Karpas-422 (cell line): ENCODE results near the gene TSPAN5. TPM values are rescaled to one million over a fixed set of nuclear protein-coding genes. Genes with fewer than 3 reads are reported as not detected.
A peak's percentile ranks its signal among the peaks of the same experiment; 100 is the strongest.
"Not testable (repeated sequence)": the region's sequence is repeated elsewhere in the genome, so short reads cannot be mapped to it uniquely, and the experiment has no call there.

Source experiments
- DNase-seq: peaks from one replicate; pipeline ENCODE4 v3.0.0-alpha.2; 2015
- H2AFZ ChIP-seq: fragments of 200-600 bp; sonication (generic); 2 replicates; pipeline ENCODE4 v1.6.1; 2014; ENCODE audit warnings: antibody characterized with exemption, low read length, mixed read lengths
- H3K27ac ChIP-seq: fragments of 200-600 bp; sonication (generic); 2 replicates; pipeline ENCODE4 v1.5.1; 2014; ENCODE audit warnings: mild to moderate bottlenecking, low read length, moderate library complexity
- H3K27me3 ChIP-seq: fragments of 200-600 bp; sonication (generic); 2 replicates; pipeline ENCODE4 v1.6.1; 2014; ENCODE audit warnings: low read length, mixed read lengths
- H3K36me3 ChIP-seq: fragments of 200-600 bp; sonication (generic); 2 replicates; pipeline ENCODE4 v1.6.1; 2014; ENCODE audit warnings: low read length, mixed read lengths; ENCODE audit not compliant: insufficient read depth
- H3K4me1 ChIP-seq: fragments of 200-600 bp; sonication (generic); 2 replicates; pipeline ENCODE4 v1.6.1; 2014; ENCODE audit warnings: mild to moderate bottlenecking, low read length, mixed read lengths
- H3K4me2 ChIP-seq: fragments of 200-600 bp; sonication (generic); 2 replicates; pipeline ENCODE4 v1.6.1; 2014; ENCODE audit warnings: low read length, low read depth, mild to moderate bottlenecking; ENCODE audit not compliant: poor library complexity, severe bottlenecking
- H3K4me3 ChIP-seq: fragments of 200-600 bp; sonication (generic); 2 replicates; pipeline ENCODE4 v1.5.1; 2014; ENCODE audit warnings: mild to moderate bottlenecking, antibody characterized with exemption, low read length, mixed read lengths
- H3K79me2 ChIP-seq: fragments of 200-600 bp; sonication (generic); 2 replicates; pipeline ENCODE4 v1.6.1; 2014; ENCODE audit warnings: mild to moderate bottlenecking, low read length, mixed read lengths
- H3K9ac ChIP-seq: fragments of 200-600 bp; sonication (generic); 2 replicates; pipeline ENCODE4 v1.6.0; 2014; ENCODE audit warnings: low read length
- H3K9me2 ChIP-seq: fragments of 200-600 bp; sonication (generic), shearing (Covaris generic); replicated peaks from 2 replicates; pipeline ENCODE4 v1.6.0; 2014; ENCODE audit warnings: mild to moderate bottlenecking, low read length, moderate library complexity; ENCODE audit not compliant: insufficient read depth
- H3K9me3 ChIP-seq: fragments of 300-700, 200-600 bp; sonication (generic); 2 replicates; pipeline ENCODE4 v1.6.1; 2014; ENCODE audit warnings: low read length, mixed read lengths
- H4K20me1 ChIP-seq: fragments of 200-600 bp; sonication (generic); 2 replicates; pipeline ENCODE4 v1.6.1; 2014; ENCODE audit warnings: mild to moderate bottlenecking, antibody characterized with exemption, low read length, low read depth; ENCODE audit not compliant: insufficient read depth
- total RNA-seq: library from RNA; depleted of rRNA; stranded (reverse); fragments of >200 nt; shearing (Covaris generic); gene quantifications from 2 replicates; pipeline ENCODE4 v1.2.3, GENCODE V29; 2014; ENCODE audit warnings: low replicate concordance

The TSPAN5 gene
- total RNA-seq, 1 experiment from 2014 or later = 0.15 TPM

DNA sequence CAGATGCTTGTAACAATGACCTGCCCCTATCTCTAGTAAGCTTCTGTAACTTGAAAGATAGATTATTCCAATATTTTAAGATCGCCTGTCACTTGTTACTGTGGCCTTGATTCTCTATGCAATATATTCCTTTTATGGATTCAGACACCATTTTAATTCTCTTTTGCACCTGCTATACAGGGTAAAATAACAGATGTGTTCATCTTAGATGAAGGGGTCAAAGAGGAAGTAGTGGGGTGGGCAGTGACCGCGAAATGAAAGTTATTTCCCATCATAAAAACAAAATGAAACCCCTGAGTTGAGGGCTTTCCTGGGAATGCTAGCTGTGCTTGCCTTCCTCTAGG lies 175.9 kb downstream of the TSPAN5 start:
- Histone ChIP-seq H3K4me2 (no peak overlapping the region), H2AFZ (no peak overlapping the region)
- no peak for DNase-seq

DNA sequence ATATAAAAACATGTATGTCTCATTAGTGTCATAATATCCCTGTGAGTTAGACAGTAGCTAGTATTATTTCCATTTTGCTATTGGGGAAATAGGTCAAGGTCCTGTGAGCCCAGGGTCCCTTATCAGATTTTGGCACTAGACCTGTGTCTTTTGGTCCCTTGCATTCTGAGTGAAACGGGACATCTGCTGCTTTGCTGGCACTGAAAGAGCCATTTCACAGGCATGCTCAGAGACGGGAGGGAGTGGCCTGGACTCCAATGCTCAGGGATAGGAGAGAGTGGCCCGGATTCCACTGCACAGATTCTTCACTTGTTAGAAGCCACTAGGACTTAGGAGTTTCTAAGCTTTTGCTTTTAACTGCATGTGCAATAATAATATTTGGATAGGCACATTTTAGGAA lies 177.2 kb downstream of the TSPAN5 start:
- Histone ChIP-seq H3K4me3 (no peak overlapping the region), H3K36me3 (no peaks in the 10 kb centered on the region), H3K79me2 (no peaks in the 10 kb centered on the region), H3K9me3 (no peaks in the 10 kb centered on the region), H4K20me1 (no peaks in the 10 kb centered on the region), H3K27ac (no peak overlapping the region), H3K4me1 (peaks cover 14% of the 10 kb centered on the region), H3K9ac (no peak overlapping the region), H3K4me2 (no peak overlapping the region), H3K27me3 (no peaks in the 10 kb centered on the region), H2AFZ (no peak overlapping the region), H3K9me2 (no peaks in the 10 kb centered on the region)
- no peak for DNase-seq

More for the DNA sequence above, 175.9 kb downstream of the TSPAN5 start:
- H3K27ac ChIP-seq = no peak overlapping the region
- H3K9me3 ChIP-seq = no peaks in the 10 kb centered on the region
- no peak overlapping the region for H3K9ac ChIP-seq
- no peaks in the 10 kb centered on the region for H3K9me2 ChIP-seq
- no peak overlapping the region for H3K4me3 ChIP-seq
- peaks cover 4% of the 10 kb centered on the region for H3K4me1 ChIP-seq
- no peaks in the 10 kb centered on the region for H3K79me2 ChIP-seq
- no peaks in the 10 kb centered on the region for H4K20me1 ChIP-seq
- H3K27me3 ChIP-seq = no peaks in the 10 kb centered on the region
- H3K36me3 ChIP-seq = no peaks in the 10 kb centered on the region

DNA sequence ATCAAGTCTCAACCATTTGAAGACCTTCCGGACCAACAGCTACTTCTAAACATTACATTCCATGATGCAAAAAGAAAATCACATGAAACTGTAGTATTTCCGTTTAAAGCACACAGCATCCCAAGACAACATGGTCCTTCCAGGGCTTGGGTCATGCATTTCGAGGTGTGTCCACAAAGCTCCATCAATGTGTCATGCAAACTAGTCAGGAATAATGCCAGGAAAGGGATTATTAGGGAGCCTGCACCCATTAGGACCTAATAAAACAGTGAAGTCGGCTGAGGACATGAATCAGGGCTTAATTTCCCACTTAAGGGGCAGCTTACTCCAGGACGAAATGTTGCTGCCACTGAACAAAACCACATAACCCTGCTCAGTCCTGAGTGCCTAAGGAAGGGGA lies 177.9 kb downstream of the TSPAN5 start:
- no peaks in the 10 kb centered on the region for H3K79me2 ChIP-seq
- no peaks in the 10 kb centered on the region for H4K20me1 ChIP-seq
- H3K4me2 ChIP-seq = no peak overlapping the region
- H3K4me3 ChIP-seq = no peak overlapping the region
- no peaks in the 10 kb centered on the region for H3K27me3 ChIP-seq
- no peak overlapping the region for H3K9ac ChIP-seq
- no peaks in the 10 kb centered on the region for H3K9me3 ChIP-seq
- H2AFZ ChIP-seq = no peak overlapping the region
- no peaks in the 10 kb centered on the region for H3K36me3 ChIP-seq
- H3K9me2 ChIP-seq = no peaks in the 10 kb centered on the region
- H3K4me1 ChIP-seq = peaks cover 14% of the 10 kb centered on the region
- H3K27ac ChIP-seq = no peak overlapping the region
- DNase-seq = no peak

DNA sequence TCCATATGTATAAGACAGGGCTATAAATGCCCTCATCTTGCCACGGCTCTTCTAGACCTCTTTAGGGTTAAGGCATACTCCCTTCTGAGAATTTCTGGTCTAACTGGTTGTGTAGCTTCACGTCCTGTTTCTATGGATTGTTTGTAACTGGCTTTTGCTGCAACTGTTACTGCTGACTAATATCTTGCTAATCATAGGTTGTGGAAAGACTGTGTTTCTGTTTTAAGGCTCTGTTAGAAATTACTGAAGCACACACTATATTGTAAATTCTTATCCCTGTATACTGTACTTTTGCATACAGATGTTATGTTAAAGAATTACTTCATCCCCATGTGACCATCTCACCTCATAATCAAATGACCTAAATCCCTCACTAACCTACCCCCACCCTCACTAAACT lies 178.8 kb downstream of the TSPAN5 start:
- not testable (repeated sequence) for H3K9ac ChIP-seq, H3K4me2 ChIP-seq, H3K4me3 ChIP-seq, H3K9me2 ChIP-seq, H3K27ac ChIP-seq, DNase-seq, H3K79me2 ChIP-seq, H3K36me3 ChIP-seq, H3K27me3 ChIP-seq, H4K20me1 ChIP-seq, H3K9me3 ChIP-seq, H2AFZ ChIP-seq
- peaks cover 14% of the 10 kb centered on the region for H3K4me1 ChIP-seq

DNA sequence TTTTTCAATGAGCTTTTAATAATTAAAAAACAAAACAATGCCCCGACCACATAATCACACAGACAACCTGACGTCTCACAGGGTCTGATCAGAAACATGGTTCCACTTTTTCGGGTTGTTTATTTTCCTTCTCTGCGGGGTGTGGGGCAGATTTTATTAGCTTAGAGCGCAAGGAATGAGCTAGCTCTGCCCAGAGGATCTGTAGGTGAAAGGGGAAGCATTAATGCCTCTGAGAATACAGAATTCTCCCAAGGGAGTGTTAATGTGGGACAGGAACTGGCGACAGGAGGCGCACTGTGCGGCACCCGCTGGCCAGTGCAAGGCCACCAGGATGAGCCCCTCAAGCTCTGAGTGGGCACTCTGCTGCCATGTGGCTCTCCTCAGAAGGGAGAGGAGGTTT lies 181.5 kb downstream of the TSPAN5 start:
- H4K20me1 ChIP-seq = no peaks in the 10 kb centered on the region
- peak; percentile 54 for DNase-seq
- H3K4me3 ChIP-seq = no peak overlapping the region
- H3K9me2 ChIP-seq = no peaks in the 10 kb centered on the region
- peak overlapping the region; percentile 10 for H3K4me2 ChIP-seq
- peaks cover 14% of the 10 kb centered on the region for H3K4me1 ChIP-seq
- no peaks in the 10 kb centered on the region for H3K79me2 ChIP-seq
- no peak overlapping the region for H3K27ac ChIP-seq
- no peaks in the 10 kb centered on the region for H3K36me3 ChIP-seq
- H3K9ac ChIP-seq = no peak overlapping the region
- no peak overlapping the region for H2AFZ ChIP-seq
- no peaks in the 10 kb centered on the region for H3K27me3 ChIP-seq
- no peaks in the 10 kb centered on the region for H3K9me3 ChIP-seq

DNA sequence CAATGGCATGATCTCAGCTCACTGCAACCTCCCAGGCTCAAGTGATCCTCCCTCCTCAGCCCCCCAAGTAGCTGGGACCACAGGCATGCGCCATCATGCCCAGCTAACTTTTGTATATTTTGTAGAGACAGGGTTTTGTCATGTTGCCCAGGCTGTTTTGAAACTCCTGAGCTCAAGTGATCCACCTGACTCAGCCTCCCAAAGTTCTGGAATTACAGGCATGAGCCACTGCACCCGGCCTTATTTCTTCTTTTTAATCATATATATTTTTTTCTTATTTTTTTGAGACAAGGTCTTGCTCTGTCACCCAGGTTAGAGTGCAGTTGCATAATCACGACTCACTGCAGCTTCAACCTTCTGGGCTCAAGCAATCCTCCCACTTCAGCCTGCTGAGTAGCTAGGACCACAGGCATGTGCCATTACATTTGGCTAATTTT lies 184.0 kb downstream of the TSPAN5 start:
- Histone ChIP-seq H3K27ac (no peak overlapping the region), H3K27me3 (no peaks in the 10 kb centered on the region), H3K9me2 (no peaks in the 10 kb centered on the region), H3K9me3 (no peaks in the 10 kb centered on the region), H3K9ac (no peak overlapping the region), H3K36me3 (no peaks in the 10 kb centered on the region), H4K20me1 (no peaks in the 10 kb centered on the region), H2AFZ (no peak overlapping the region), H3K4me2 (no peak overlapping the region), H3K79me2 (no peaks in the 10 kb centered on the region), H3K4me1 (peaks cover 11% of the 10 kb centered on the region), H3K4me3 (no peak overlapping the region)
- DNase-seq = no peak

DNA sequence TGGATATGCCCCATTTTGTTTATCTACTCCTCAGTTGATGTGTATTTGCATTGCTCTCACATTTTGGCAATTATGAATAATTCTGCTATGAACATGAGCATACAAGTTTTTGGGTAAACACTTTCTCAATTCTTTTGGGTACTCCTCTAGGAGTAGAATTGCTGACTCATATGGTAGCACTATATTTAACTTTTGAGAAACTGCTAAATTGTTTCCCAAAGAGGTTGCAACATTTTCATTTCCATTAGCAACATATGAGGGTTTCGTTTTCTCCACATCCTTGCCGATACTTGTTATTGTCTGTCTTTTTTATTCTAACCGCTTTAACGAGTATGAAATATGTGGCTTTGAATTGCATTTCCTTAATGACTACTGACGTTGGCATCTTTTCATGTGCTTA lies 185.4 kb downstream of the TSPAN5 start:
- no peak overlapping the region for H3K4me3 ChIP-seq
- no peak overlapping the region for H2AFZ ChIP-seq
- H4K20me1 ChIP-seq = no peaks in the 10 kb centered on the region
- H3K9me2 ChIP-seq = no peaks in the 10 kb centered on the region
- H3K79me2 ChIP-seq = no peaks in the 10 kb centered on the region
- no peaks in the 10 kb centered on the region for H3K36me3 ChIP-seq
- H3K4me2 ChIP-seq = no peak overlapping the region
- no peaks in the 10 kb centered on the region for H3K9me3 ChIP-seq
- H3K4me1 ChIP-seq = peaks cover 10% of the 10 kb centered on the region
- H3K27me3 ChIP-seq = no peaks in the 10 kb centered on the region
- no peak overlapping the region for H3K27ac ChIP-seq
- DNase-seq = no peak
- no peak overlapping the region for H3K9ac ChIP-seq

DNA sequence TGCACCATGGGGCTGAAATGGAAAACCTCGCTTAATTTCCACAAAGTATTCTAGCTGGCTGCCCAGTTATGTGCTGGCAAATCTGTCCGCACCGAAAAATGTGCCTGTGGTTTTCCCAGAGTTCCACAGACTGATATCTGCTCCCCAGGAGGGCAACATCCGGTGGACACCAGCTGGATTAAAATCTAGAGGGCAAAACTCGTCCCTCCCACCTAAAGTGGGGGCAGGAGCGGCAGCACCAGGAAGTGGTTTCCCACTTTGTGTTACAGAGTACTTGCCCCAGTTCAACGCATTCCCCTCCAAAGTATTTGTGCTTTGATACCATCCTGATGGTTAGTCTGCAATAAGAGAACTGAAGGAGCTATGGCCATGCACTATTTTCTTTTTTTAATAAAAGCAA lies 187.6 kb downstream of the TSPAN5 start:
- Histone ChIP-seq H2AFZ (no peak overlapping the region), H4K20me1 (no peaks in the 10 kb centered on the region), H3K27ac (no peak overlapping the region), H3K4me3 (no peak overlapping the region), H3K27me3 (no peaks in the 10 kb centered on the region), H3K4me2 (no peak overlapping the region), H3K79me2 (no peaks in the 10 kb centered on the region), H3K9ac (no peak overlapping the region), H3K36me3 (no peaks in the 10 kb centered on the region), H3K9me3 (no peaks in the 10 kb centered on the region), H3K9me2 (no peaks in the 10 kb centered on the region), H3K4me1 (peaks cover 4% of the 10 kb centered on the region)
- DNase-seq = no peak

DNA sequence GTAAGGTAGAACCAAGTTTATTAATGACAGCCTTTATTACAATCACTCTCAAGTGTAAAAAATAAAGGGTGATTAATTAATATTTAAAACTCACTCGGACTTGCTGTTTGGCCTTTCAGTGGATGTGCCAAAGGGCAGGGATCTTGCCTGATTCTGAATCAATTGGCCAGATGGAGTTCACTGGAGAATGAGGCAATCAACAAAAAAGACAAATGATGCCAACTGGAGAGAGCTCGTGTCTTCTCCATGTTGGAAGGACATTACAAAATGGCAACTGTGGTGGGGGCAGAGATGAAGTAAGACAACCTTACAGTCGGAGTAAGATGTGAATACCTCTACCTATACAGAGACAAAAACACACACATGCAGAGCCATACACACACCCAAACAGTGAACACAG lies 188.0 kb downstream of the TSPAN5 start:
- Histone ChIP-seq H3K9ac (no peak overlapping the region), H3K79me2 (no peaks in the 10 kb centered on the region), H3K4me3 (no peak overlapping the region), H2AFZ (no peak overlapping the region), H4K20me1 (no peaks in the 10 kb centered on the region), H3K36me3 (no peaks in the 10 kb centered on the region), H3K4me2 (no peak overlapping the region), H3K27me3 (no peaks in the 10 kb centered on the region), H3K4me1 (peaks cover 4% of the 10 kb centered on the region), H3K27ac (no peak overlapping the region), H3K9me3 (no peaks in the 10 kb centered on the region), H3K9me2 (no peaks in the 10 kb centered on the region)
- DNase-seq = no peak
